HepG2 (cell line): Measurements from ENCODE around the gene AGAP1. TPM values are rescaled to one million over a fixed set of nuclear protein-coding genes. Genes with fewer than 3 reads are reported as not detected.

Experiments used
- CHCHD3 ChIP-seq: sonication (generic); formaldehyde crosslinking; IDR thresholded peaks from 2 replicates; pipeline ENCODE4 v1.8.0; 2022; ENCODE audit warnings: mild to moderate bottlenecking, missing genetic modification reagents, moderate library complexity
- HOXA5 ChIP-seq: sonication (generic); formaldehyde crosslinking; IDR thresholded peaks from 2 replicates; pipeline ENCODE4 v1.4.0; 2020; ENCODE audit warnings: missing genetic modification reagents
- RNF2 ChIP-seq: fragments of 450-650 bp; conservative IDR thresholded peaks from 2 replicates; pipeline ENCODE4 v1.6.1; 2016; ENCODE audit warnings: low read depth
- TMF1 ChIP-seq: sonication (generic); formaldehyde crosslinking; IDR thresholded peaks from 2 replicates; pipeline ENCODE4 v1.8.1; 2022; ENCODE audit warnings: low read depth, missing genetic modification reagents
- ZNF10 ChIP-seq: sonication (generic); formaldehyde crosslinking; IDR thresholded peaks from 2 replicates; pipeline ENCODE4 v1.4.0; 2020; ENCODE audit warnings: mild to moderate bottlenecking, low read depth, missing genetic modification reagents, borderline replicate concordance
- polyA plus RNA-seq, 8 experiments: library from polyadenylated mRNA; depleted of rRNA in 3 of 8; stranded (reverse) in 7 of 8; unstranded in 1 of 8; fragments of >200 nt; fragmentation: Illumina TruSeq in 4 of 8; extraction: Trizol in 4 of 8; gene quantifications; 2 replicates each; pipeline versions ENCODE4 v1.2.1 to v1.2.3, GENCODE V29; 2011 to 2016; ENCODE audit warnings: low read depth in 4 of 8, missing spikeins in 1 of 8, mixed read lengths in 1 of 8; ENCODE audit not compliant: insufficient read depth in 1 of 8
- total RNA-seq, 5 experiments: library from RNA; depleted of rRNA; stranded (reverse); fragments of >200 nt; fragmentation: Illumina TruSeq; extraction: Trizol; gene quantifications; 2 replicates each; pipeline ENCODE4 v1.2.3, GENCODE V29; 2016; ENCODE audit warnings: low read depth in 1 of 5
- TF ChIP-seq, protein P1 (sequence below): sonication (generic); formaldehyde crosslinking; IDR thresholded peaks from 2 replicates; pipeline ENCODE4 v1.5.0; 2020; ENCODE audit warnings: mild to moderate bottlenecking, missing genetic modification reagents, borderline replicate concordance
- TF ChIP-seq, protein P2 (sequence below): sonication (generic); formaldehyde crosslinking; IDR thresholded peaks from 2 replicates; pipeline ENCODE4 v1.4.0; 2020; ENCODE audit warnings: mild to moderate bottlenecking, missing genetic modification reagents
- TF ChIP-seq, protein P3 (sequence below): sonication (generic); formaldehyde crosslinking; IDR thresholded peaks from 2 replicates; pipeline ENCODE4 v1.4.0; 2020; ENCODE audit warnings: missing genetic modification reagents
- TF ChIP-seq, protein P4 (sequence below): sonication (generic); formaldehyde crosslinking; IDR thresholded peaks from 2 replicates; pipeline ENCODE4 v1.9.0; 2021; ENCODE audit warnings: missing genetic modification reagents, borderline replicate concordance

The AGAP1 gene
- total and polyA plus RNA-seq, 2 of the 13 experiments (the other 11 are each of a cell fraction or from before 2014, with no cell fraction given): 21.2 to 32.7 TPM

DNA sequence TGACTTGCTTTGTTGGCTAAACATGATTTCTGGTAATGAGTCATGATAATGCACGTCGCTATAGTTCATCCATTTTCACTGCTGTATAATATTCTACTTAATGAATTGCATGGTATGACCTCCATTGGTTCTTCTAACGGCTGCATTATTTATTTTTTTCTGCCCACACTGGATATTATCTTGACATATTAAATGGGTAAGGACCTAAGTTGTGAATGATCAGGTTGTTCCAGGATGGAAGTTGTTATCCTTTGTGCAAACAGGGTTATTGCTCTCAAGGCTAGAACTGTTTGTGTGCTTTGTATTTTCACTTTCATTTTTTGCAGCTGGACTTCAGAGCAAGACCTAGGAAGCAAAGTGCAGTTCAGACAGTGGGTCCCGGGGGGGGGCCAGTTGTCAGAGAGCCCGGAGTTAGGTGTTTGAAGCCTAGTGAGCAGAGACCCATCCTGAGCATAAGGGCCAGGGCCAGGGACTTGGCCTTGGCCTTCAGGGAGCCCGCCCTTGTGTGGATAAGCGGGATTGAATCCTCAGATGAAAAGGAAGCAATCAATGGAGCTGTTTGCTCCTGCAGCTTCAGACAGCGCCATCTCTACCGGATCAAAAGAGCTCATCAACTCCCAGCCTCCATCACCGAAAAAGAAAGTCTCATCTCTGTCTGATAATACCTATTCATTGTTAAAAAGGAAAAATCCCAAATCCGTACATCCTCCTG is 48.2 kb downstream of the AGAP1 start (continued):
- TF ChIP-seq, protein P1, sequence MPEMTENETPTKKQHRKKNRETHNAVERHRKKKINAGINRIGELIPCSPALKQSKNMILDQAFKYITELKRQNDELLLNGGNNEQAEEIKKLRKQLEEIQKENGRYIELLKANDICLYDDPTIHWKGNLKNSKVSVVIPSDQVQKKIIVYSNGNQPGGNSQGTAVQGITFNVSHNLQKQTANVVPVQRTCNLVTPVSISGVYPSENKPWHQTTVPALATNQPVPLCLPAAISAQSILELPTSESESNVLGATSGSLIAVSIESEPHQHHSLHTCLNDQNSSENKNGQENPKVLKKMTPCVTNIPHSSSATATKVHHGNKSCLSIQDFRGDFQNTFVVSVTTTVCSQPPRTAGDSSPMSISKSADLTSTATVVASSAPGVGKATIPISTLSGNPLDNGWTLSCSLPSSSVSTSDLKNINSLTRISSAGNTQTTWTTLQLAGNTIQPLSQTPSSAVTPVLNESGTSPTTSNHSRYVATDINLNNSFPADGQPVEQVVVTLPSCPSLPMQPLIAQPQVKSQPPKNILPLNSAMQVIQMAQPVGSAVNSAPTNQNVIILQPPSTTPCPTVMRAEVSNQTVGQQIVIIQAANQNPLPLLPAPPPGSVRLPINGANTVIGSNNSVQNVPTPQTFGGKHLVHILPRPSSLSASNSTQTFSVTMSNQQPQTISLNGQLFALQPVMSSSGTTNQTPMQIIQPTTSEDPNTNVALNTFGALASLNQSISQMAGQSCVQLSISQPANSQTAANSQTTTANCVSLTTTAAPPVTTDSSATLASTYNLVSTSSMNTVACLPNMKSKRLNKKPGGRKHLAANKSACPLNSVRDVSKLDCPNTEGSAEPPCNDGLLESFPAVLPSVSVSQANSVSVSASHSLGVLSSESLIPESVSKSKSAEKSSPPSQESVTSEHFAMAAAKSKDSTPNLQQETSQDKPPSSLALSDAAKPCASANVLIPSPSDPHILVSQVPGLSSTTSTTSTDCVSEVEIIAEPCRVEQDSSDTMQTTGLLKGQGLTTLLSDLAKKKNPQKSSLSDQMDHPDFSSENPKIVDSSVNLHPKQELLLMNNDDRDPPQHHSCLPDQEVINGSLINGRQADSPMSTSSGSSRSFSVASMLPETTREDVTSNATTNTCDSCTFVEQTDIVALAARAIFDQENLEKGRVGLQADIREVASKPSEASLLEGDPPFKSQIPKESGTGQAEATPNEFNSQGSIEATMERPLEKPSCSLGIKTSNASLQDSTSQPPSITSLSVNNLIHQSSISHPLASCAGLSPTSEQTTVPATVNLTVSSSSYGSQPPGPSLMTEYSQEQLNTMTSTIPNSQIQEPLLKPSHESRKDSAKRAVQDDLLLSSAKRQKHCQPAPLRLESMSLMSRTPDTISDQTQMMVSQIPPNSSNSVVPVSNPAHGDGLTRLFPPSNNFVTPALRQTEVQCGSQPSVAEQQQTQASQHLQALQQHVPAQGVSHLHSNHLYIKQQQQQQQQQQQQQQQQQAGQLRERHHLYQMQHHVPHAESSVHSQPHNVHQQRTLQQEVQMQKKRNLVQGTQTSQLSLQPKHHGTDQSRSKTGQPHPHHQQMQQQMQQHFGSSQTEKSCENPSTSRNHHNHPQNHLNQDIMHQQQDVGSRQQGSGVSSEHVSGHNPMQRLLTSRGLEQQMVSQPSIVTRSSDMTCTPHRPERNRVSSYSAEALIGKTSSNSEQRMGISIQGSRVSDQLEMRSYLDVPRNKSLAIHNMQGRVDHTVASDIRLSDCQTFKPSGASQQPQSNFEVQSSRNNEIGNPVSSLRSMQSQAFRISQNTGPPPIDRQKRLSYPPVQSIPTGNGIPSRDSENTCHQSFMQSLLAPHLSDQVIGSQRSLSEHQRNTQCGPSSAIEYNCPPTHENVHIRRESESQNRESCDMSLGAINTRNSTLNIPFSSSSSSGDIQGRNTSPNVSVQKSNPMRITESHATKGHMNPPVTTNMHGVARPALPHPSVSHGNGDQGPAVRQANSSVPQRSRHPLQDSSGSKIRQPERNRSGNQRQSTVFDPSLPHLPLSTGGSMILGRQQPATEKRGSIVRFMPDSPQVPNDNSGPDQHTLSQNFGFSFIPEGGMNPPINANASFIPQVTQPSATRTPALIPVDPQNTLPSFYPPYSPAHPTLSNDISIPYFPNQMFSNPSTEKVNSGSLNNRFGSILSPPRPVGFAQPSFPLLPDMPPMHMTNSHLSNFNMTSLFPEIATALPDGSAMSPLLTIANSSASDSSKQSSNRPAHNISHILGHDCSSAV (CRISPR knock-in tag): no peak
- TF ChIP-seq, protein P2, sequence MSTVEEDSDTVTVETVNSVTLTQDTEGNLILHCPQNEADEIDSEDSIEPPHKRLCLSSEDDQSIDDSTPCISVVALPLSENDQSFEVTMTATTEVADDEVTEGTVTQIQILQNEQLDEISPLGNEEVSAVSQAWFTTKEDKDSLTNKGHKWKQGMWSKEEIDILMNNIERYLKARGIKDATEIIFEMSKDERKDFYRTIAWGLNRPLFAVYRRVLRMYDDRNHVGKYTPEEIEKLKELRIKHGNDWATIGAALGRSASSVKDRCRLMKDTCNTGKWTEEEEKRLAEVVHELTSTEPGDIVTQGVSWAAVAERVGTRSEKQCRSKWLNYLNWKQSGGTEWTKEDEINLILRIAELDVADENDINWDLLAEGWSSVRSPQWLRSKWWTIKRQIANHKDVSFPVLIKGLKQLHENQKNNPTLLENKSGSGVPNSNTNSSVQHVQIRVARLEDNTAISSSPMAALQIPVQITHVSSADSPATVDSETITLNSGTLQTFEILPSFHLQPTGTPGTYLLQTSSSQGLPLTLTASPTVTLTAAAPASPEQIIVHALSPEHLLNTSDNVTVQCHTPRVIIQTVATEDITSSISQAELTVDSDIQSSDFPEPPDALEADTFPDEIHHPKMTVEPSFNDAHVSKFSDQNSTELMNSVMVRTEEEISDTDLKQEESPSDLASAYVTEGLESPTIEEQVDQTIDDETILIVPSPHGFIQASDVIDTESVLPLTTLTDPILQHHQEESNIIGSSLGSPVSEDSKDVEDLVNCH (CRISPR knock-in tag): no peak
- TF ChIP-seq CHCHD3 (no peak), RNF2 (no peak), HOXA5 (no peak), TMF1 (CRISPR knock-in tag) (no peak), ZNF10 (CRISPR knock-in tag) (no peak)
- TF ChIP-seq, protein P3, sequence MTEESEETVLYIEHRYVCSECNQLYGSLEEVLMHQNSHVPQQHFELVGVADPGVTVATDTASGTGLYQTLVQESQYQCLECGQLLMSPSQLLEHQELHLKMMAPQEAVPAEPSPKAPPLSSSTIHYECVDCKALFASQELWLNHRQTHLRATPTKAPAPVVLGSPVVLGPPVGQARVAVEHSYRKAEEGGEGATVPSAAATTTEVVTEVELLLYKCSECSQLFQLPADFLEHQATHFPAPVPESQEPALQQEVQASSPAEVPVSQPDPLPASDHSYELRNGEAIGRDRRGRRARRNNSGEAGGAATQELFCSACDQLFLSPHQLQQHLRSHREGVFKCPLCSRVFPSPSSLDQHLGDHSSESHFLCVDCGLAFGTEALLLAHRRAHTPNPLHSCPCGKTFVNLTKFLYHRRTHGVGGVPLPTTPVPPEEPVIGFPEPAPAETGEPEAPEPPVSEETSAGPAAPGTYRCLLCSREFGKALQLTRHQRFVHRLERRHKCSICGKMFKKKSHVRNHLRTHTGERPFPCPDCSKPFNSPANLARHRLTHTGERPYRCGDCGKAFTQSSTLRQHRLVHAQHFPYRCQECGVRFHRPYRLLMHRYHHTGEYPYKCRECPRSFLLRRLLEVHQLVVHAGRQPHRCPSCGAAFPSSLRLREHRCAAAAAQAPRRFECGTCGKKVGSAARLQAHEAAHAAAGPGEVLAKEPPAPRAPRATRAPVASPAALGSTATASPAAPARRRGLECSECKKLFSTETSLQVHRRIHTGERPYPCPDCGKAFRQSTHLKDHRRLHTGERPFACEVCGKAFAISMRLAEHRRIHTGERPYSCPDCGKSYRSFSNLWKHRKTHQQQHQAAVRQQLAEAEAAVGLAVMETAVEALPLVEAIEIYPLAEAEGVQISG (CRISPR knock-in tag): peak; percentile 78
- TF ChIP-seq, protein P4, sequence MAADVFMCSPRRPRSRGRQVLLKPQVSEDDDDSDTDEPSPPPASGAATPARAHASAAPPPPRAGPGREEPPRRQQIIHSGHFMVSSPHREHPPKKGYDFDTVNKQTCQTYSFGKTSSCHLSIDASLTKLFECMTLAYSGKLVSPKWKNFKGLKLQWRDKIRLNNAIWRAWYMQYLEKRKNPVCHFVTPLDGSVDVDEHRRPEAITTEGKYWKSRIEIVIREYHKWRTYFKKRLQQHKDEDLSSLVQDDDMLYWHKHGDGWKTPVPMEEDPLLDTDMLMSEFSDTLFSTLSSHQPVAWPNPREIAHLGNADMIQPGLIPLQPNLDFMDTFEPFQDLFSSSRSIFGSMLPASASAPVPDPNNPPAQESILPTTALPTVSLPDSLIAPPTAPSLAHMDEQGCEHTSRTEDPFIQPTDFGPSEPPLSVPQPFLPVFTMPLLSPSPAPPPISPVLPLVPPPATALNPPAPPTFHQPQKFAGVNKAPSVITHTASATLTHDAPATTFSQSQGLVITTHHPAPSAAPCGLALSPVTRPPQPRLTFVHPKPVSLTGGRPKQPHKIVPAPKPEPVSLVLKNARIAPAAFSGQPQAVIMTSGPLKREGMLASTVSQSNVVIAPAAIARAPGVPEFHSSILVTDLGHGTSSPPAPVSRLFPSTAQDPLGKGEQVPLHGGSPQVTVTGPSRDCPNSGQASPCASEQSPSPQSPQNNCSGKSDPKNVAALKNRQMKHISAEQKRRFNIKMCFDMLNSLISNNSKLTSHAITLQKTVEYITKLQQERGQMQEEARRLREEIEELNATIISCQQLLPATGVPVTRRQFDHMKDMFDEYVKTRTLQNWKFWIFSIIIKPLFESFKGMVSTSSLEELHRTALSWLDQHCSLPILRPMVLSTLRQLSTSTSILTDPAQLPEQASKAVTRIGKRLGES (CRISPR knock-in tag): no peak
